ENCODE results near the gene ARPC5L. TPM values are rescaled to one million over a fixed set of nuclear protein-coding genes. Genes with fewer than 3 reads are reported as not detected.
"Not testable (repeated sequence)": the region's sequence is repeated elsewhere in the genome, so short reads cannot be mapped to it uniquely, and the experiment has no call there.

The ARPC5L gene
- total RNA-seq, 1 experiment from 2014 or later: 50.0 TPM

DNA sequence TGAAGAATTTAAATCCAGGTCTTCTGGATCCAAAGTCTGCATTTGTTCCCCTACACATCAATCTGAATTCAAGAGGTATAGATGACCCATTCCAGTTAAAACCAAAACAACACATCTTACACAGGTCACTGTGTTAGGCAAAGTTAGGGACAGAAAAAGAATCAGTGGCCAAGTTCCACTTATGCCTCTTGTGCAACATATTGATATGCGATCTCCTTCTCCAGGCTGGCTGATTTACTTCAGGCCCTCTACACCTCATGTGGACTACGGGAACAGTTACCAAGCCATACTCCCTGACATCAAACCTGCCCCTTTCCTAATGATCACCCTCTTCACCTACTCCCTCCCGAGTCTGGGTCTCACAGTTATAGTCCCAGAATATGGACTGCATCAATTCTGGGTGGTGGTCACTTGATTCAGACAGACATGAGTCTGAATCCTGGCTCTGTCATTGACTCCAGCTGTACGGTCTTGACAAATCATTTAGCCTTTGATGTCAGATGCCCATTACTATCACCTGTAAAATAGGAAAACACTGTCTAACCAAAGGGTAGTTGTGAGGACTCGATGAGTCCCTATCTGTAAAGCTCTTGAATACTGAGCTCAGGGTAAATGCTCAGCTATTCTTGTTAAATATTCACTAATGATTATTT is 52.9 kb downstream of the ARPC5L start:
- CTCF ChIA-PET: no interaction called here
- no peak overlapping the region for H3K9ac ChIP-seq (ENCODE audit: low read length)
- no TSS peak for BruUV-seq (replicated peaks)
- H3K27ac ChIP-seq (ENCODE audit: low read depth, low read length): no peak overlapping the region
- peaks cover 0 to 2% of the 10 kb centered on the region in 2 experiments; a peak in 1 of 4 replicates for H3K36me3 ChIP-seq (ENCODE audit: control insufficient read depth in 1 of 2, insufficient read depth in 2 of 2, low read length in 2 of 2)
- intact Hi-C loops (cut with micrococcal nuclease): no loop called here
- RAD21 ChIA-PET (ENCODE audit: low non-redundant PET in 1 of 2, low total read pairs in 2 of 2, uncharacterized antibody in 2 of 2, unreplicated experiment in 2 of 2): no interaction called here
- no peak for TF ChIP-seq CBX3 (IDR thresholded peaks at IDR 0.05; ENCODE audit: low read depth)
- ATAC-seq: no peak
- no peaks in the 10 kb centered on the region for H3K4me1 ChIP-seq (ENCODE audit: control insufficient read depth in 1 of 2, insufficient read depth in 2 of 2, low read length in 2 of 2)
- no peaks in the 10 kb centered on the region for H3K79me2 ChIP-seq (ENCODE audit: insufficient read depth, low read length)
- H4K20me1 ChIP-seq (ENCODE audit: insufficient read depth): no peaks in the 10 kb centered on the region
- H2AFZ ChIP-seq (ENCODE audit: low read depth, low read length, poor library complexity, severe bottlenecking): no peak overlapping the region
- no peaks in the 10 kb centered on the region for H3K9me2 ChIP-seq (ENCODE audit: insufficient read depth)
- no peak overlapping the region for H3K4me3 ChIP-seq (replicated peaks in 1 of 2; ENCODE audit: low read depth in 1 of 2, low read length in 2 of 2)
- no peaks in the 10 kb centered on the region for H3K27me3 ChIP-seq (ENCODE audit: insufficient read depth, low read length)
- POLR2A ChIA-PET: no interaction called here
- H3K9me3 ChIP-seq (ENCODE audit: control insufficient read depth in 1 of 2, insufficient read depth in 1 of 2, low read depth in 1 of 2, low read length in 2 of 2): no peaks in the 10 kb centered on the region
- H3K4me2 ChIP-seq (ENCODE audit: low read length): no peak overlapping the region
- DNase-seq (ENCODE audit: low read depth, low spot score): no peak

GRCh38 chr9:124920394-124920793 is 58.5 kb downstream of the ARPC5L start:
- CTCF ChIA-PET; H3K4me3 ChIP-seq (replicated peaks in 1 of 2; ENCODE audit: low read depth in 1 of 2, low read length in 2 of 2); H3K79me2 ChIP-seq (ENCODE audit: insufficient read depth, low read length); H3K27ac ChIP-seq (ENCODE audit: low read depth, low read length); H3K27me3 ChIP-seq (ENCODE audit: insufficient read depth, low read length); BruUV-seq (replicated peaks); H2AFZ ChIP-seq (ENCODE audit: low read depth, low read length, poor library complexity, severe bottlenecking); intact Hi-C loops (cut with micrococcal nuclease); H3K9me2 ChIP-seq (ENCODE audit: insufficient read depth); DNase-seq (ENCODE audit: low read depth, low spot score); H3K9ac ChIP-seq (ENCODE audit: low read length); H3K4me2 ChIP-seq (ENCODE audit: low read length); RAD21 ChIA-PET (ENCODE audit: low non-redundant PET in 1 of 2, low total read pairs in 2 of 2, uncharacterized antibody in 2 of 2, unreplicated experiment in 2 of 2); H4K20me1 ChIP-seq (ENCODE audit: insufficient read depth); H3K9me3 ChIP-seq (ENCODE audit: control insufficient read depth in 1 of 2, insufficient read depth in 1 of 2, low read depth in 1 of 2, low read length in 2 of 2); H3K4me1 ChIP-seq (ENCODE audit: control insufficient read depth in 1 of 2, insufficient read depth in 2 of 2, low read length in 2 of 2); POLR2A ChIA-PET; ATAC-seq: not testable (repeated sequence)
- H3K36me3 ChIP-seq (ENCODE audit: control insufficient read depth in 1 of 2, insufficient read depth in 2 of 2, low read length in 2 of 2): peaks cover 7 to 10% of the 10 kb centered on the region in 2 experiments; a peak in 3 of 4 replicates

Other genes starting within 250 kb of the ARPC5L start
- 9.9 TPM for gene NR6A1, start 90.8 kb upstream of the ARPC5L start, total RNA-seq (2021; ENCODE audit: unreplicated experiment)
- 6.3 TPM for gene OLFML2A, start 85.0 kb upstream of the ARPC5L start, total RNA-seq (2021; ENCODE audit: unreplicated experiment)
- gene WDR38, start 8.7 kb upstream of the ARPC5L start, total RNA-seq (2021; ENCODE audit: unreplicated experiment): not detected
- 1,754 TPM for gene RPL35, start 173 bp upstream of the ARPC5L start, total RNA-seq (2021; ENCODE audit: unreplicated experiment)
- 13.1 TPM for gene GOLGA1, start 79.0 kb downstream of the ARPC5L start, total RNA-seq (2021; ENCODE audit: unreplicated experiment)

Data from HCT116 (cell line).